ENCODE measurements around the gene VPS51.

Gene VPS51

GRCh38 chr11:65055538-65055937 lies 40.5 kb upstream of the VPS51 start:
- no peaks in the 10 kb centered on the region for H3K27me3 ChIP-seq (ENCODE audit: insufficient read depth, poor library complexity, severe bottlenecking)
- no peaks in the 10 kb centered on the region for H3K4me1 ChIP-seq (ENCODE audit: insufficient read depth, poor library complexity, severe bottlenecking)
- no peak for TF ChIP-seq CTCF (IDR thresholded peaks at IDR 0.05; ENCODE audit: poor library complexity, severe bottlenecking)
- no peaks in the 10 kb centered on the region for H3K9me3 ChIP-seq (ENCODE audit: severe bottlenecking)
- H3K4me3 ChIP-seq (ENCODE audit: severe bottlenecking), result no peak overlapping the region
- no peaks in the 10 kb centered on the region for H3K36me3 ChIP-seq (ENCODE audit: low read depth)
- ATAC-seq (ENCODE audit: low read depth), result no peak
- DNase-seq (ENCODE audit: low spot score), result no peak
- no peak overlapping the region for H3K27ac ChIP-seq (ENCODE audit: poor library complexity, severe bottlenecking)

DNA sequence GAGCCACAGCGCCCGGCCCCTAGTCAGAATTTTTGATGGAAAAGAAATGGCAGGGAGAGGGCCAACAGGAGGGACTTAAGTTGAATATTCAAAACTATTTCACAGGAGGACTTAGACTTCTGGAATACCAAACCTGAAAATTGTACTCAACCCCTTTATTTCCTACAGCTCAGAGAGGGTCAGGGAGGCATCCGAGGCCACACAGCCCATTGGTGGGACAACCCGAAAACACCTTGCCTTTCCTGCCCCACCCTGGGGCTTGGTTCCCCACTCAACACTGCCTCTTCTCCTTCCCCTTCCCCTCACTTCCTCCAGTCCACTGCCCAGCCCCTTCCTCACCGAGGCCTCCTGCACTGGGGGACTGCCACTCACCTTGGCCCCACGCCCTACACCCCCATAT lies 39.0 kb upstream of the VPS51 start:
- TF ChIP-seq CTCF (IDR thresholded peaks at IDR 0.05; ENCODE audit: poor library complexity, severe bottlenecking), result no peak
- ATAC-seq (ENCODE audit: low read depth), result no peak
- H3K27ac ChIP-seq (ENCODE audit: poor library complexity, severe bottlenecking), result no peak overlapping the region

GRCh38 chr11:65057526-65057925 lies 38.5 kb upstream of the VPS51 start:
- Histone ChIP-seq H3K4me1 (ENCODE audit: insufficient read depth, poor library complexity, severe bottlenecking) (no peaks in the 10 kb centered on the region), H3K9me3 (ENCODE audit: severe bottlenecking) (no peaks in the 10 kb centered on the region), H3K27me3 (ENCODE audit: insufficient read depth, poor library complexity, severe bottlenecking) (no peaks in the 10 kb centered on the region), H3K27ac (ENCODE audit: poor library complexity, severe bottlenecking) (no peak overlapping the region), H3K4me3 (ENCODE audit: severe bottlenecking) (no peak overlapping the region), H3K36me3 (ENCODE audit: low read depth) (no peaks in the 10 kb centered on the region)
- DNase-seq (ENCODE audit: low spot score), result no peak
- no peak for ATAC-seq (ENCODE audit: low read depth)
- TF ChIP-seq CTCF (IDR thresholded peaks at IDR 0.05; ENCODE audit: poor library complexity, severe bottlenecking), result no peak

More for the DNA sequence above, 39.0 kb upstream of the VPS51 start:
- Histone ChIP-seq H3K27me3 (ENCODE audit: insufficient read depth, poor library complexity, severe bottlenecking) (no peaks in the 10 kb centered on the region), H3K36me3 (ENCODE audit: low read depth) (no peaks in the 10 kb centered on the region), H3K4me1 (ENCODE audit: insufficient read depth, poor library complexity, severe bottlenecking) (no peaks in the 10 kb centered on the region), H3K9me3 (ENCODE audit: severe bottlenecking) (no peaks in the 10 kb centered on the region), H3K4me3 (ENCODE audit: severe bottlenecking) (no peak overlapping the region)
- DNase-seq (ENCODE audit: low spot score), result no peak

DNA sequence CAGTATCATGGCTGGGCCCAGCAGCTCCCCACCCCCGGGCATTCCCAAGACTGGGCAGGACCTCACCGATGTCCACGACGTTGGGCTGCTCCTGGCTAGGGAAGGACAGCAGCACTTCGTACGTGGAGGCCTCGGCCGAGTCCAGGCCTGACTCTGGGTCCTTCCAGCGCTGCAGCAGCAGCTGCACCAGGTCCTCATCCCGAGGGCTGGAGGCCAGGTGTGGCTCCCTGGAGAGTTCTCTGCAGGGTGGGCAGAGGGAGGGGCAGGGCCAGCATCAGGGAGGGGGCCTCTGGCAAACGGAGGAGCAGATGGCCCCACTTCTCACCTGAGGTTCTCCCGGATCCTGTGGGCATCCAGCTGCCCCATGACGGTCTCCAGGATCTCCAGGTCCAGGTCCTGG lies 38.0 kb upstream of the VPS51 start:
- Histone ChIP-seq H3K9me3 (ENCODE audit: severe bottlenecking) (no peaks in the 10 kb centered on the region), H3K36me3 (ENCODE audit: low read depth) (no peaks in the 10 kb centered on the region), H3K4me3 (ENCODE audit: severe bottlenecking) (no peak overlapping the region), H3K4me1 (ENCODE audit: insufficient read depth, poor library complexity, severe bottlenecking) (no peaks in the 10 kb centered on the region), H3K27me3 (ENCODE audit: insufficient read depth, poor library complexity, severe bottlenecking) (no peaks in the 10 kb centered on the region), H3K27ac (ENCODE audit: poor library complexity, severe bottlenecking) (no peak overlapping the region)
- ATAC-seq (ENCODE audit: low read depth) (no peak), DNase-seq (ENCODE audit: low spot score) (no peak)
- no peak for TF ChIP-seq CTCF (IDR thresholded peaks at IDR 0.05; ENCODE audit: poor library complexity, severe bottlenecking)

GRCh38 chr11:65058419-65059054 lies 37.5 kb upstream of the VPS51 start, which contains the start of gene NAALADL1:
NAALADL1 (minus strand) TSS chr11:65058553; CDS start chr11:65058521, 32 bp downstream.
- Histone ChIP-seq H3K4me3 (ENCODE audit: severe bottlenecking) (no peak within 1 kb of the TSS), H3K27ac (ENCODE audit: poor library complexity, severe bottlenecking) (no peak within 1 kb of the TSS), H3K9me3 (ENCODE audit: severe bottlenecking) (no peaks in the 10 kb centered on the region), H3K36me3 (ENCODE audit: low read depth) (no peaks in the 10 kb centered on the region), H3K4me1 (ENCODE audit: insufficient read depth, poor library complexity, severe bottlenecking) (no peaks in the 10 kb centered on the region), H3K27me3 (ENCODE audit: insufficient read depth, poor library complexity, severe bottlenecking) (no peaks in the 10 kb centered on the region)
- no peak for DNase-seq (ENCODE audit: low spot score)
- TF ChIP-seq CTCF (IDR thresholded peaks at IDR 0.05; ENCODE audit: poor library complexity, severe bottlenecking), result no peak
- no peak for ATAC-seq (ENCODE audit: low read depth)
